HepG2 (cell line): ENCODE results near the gene COL27A1. TPM values are rescaled to one million over a fixed set of nuclear protein-coding genes. Genes with fewer than 3 reads are reported as not detected.

Source experiments
- ATAC-seq: fragments of 200-7000 bp; cut with Tn5 transposase; 3 replicates; pipeline ENCODE4 v1.9.1; 2020; ENCODE audit warnings: mild to moderate bottlenecking, moderate library complexity
- BruUV-seq: library from RNA; stranded (reverse); fragments of 400-500 nt; replicated peaks from 2 replicates; lab custom pipeline; 2021; lab: Mats Ljungman, UMichigan
- CTCF ChIA-PET: fragments of 300-600 bp; formaldehyde crosslinking; extraction: SDS; loops from one replicate; lab custom pipeline; 2021; ENCODE audit warnings: low total read pairs, inconsistent platforms, low intra/inter-chr PET ratio; lab: Yijun Ruan, JAX
- POLR2A ChIA-PET: fragments of 350-600 bp; sonication (Branson Sonifier 250); formaldehyde crosslinking; loops from one replicate; lab custom pipeline; 2020; ENCODE audit warnings: antibody characterized with exemption, inconsistent platforms; lab: Yijun Ruan, JAX
- DNase-seq: peaks from one replicate; pipeline ENCODE4 v3.0.0-alpha.2; 2015; ENCODE audit warnings: low spot score
- FAIRE-seq: peaks from 3 replicates; lab custom pipeline; 2011; peaks lifted over from hg19 to GRCh38; lab: Jason Lieb, UNC
- H2AFZ ChIP-seq: one replicate; pipeline ENCODE4 v1.6.1; 2011; ENCODE audit warnings: low read length, inconsistent platforms
- H3K27ac ChIP-seq: fragments of 300-600 bp; 3 replicates; pipeline ENCODE4 v1.8.0; 2011; ENCODE audit warnings: mixed run types, mild to moderate bottlenecking, mixed read lengths, low read length, inconsistent platforms; ENCODE audit not compliant: insufficient read depth; ENCODE audit errors: extremely low read length
- H3K27me3 ChIP-seq, 2 experiments: fragments of 200-600 bp in 1 of 2; 2 replicates in 1 of 2; 3 replicates in 1 of 2; pipeline versions ENCODE4 v1.6.0 to v1.8.0; 2011; ENCODE audit warnings: low read length in 2 of 2, mild to moderate bottlenecking in 2 of 2, moderate library complexity in 2 of 2, inconsistent platforms in 1 of 2; ENCODE audit not compliant: insufficient read depth in 2 of 2, control insufficient read depth in 1 of 2
- H3K36me3 ChIP-seq, 2 experiments: fragments of 200-600 bp in 1 of 2; replicated peaks in 1 of 2; 2 replicates in 1 of 2; 3 replicates in 1 of 2; pipeline versions ENCODE4 v1.5.1 to v1.8.0; 2011; ENCODE audit warnings: low read length in 2 of 2, inconsistent platforms in 1 of 2; ENCODE audit not compliant: insufficient read depth in 2 of 2, control insufficient read depth in 1 of 2
- H3K4me1 ChIP-seq: 2 replicates; pipeline ENCODE4 v1.5.1; 2012; ENCODE audit warnings: low read length, inconsistent platforms; ENCODE audit not compliant: insufficient read depth
- H3K4me2 ChIP-seq: 2 replicates; pipeline ENCODE4 v1.6.0; 2011; ENCODE audit warnings: low read depth, low read length, inconsistent platforms
- H3K4me3 ChIP-seq, 3 experiments: fragments of 200-600 bp in 1 of 3; sonication (generic), shearing (Covaris generic) in 1 of 3; replicated peaks in 1 of 3; 2 replicates each; pipeline ENCODE4 v1.5.1; 2011 to 2016; ENCODE audit warnings: low read length in 3 of 3, inconsistent platforms in 2 of 3, low read depth in 2 of 3, mild to moderate bottlenecking in 2 of 3, control low read depth in 1 of 3, mixed read lengths in 1 of 3; ENCODE audit not compliant: insufficient read depth in 1 of 3
- H3K79me2 ChIP-seq: one replicate; pipeline ENCODE4 v1.6.1; 2011; ENCODE audit warnings: low read length, inconsistent platforms; ENCODE audit not compliant: insufficient read depth
- H3K9ac ChIP-seq: 2 replicates; pipeline ENCODE4 v1.6.0; 2011; ENCODE audit warnings: mild to moderate bottlenecking, low read depth, low read length, inconsistent platforms; ENCODE audit not compliant: insufficient read depth
- H3K9me3 ChIP-seq: 2 replicates; pipeline ENCODE4 v1.5.1; 2012; ENCODE audit warnings: mild to moderate bottlenecking, low read length
- H4K20me1 ChIP-seq: 2 replicates; pipeline ENCODE4 v1.6.0; 2011; ENCODE audit warnings: inconsistent platforms, mild to moderate bottlenecking, low read length, moderate library complexity; ENCODE audit not compliant: insufficient read depth
- CENPBD1 ChIP-seq: sonication (generic); formaldehyde crosslinking; IDR thresholded peaks from 2 replicates; pipeline ENCODE4 v1.8.0; 2022; ENCODE audit warnings: missing genetic modification reagents, low read depth, mild to moderate bottlenecking, borderline replicate concordance
- FOXO4 ChIP-seq: sonication (generic); formaldehyde crosslinking; conservative IDR thresholded peaks from 2 replicates; pipeline ENCODE4 v1.8.1; 2023; ENCODE audit warnings: missing genetic modification reagents
- HOXA9 ChIP-seq: sonication (generic); formaldehyde crosslinking; IDR thresholded peaks from 2 replicates; pipeline ENCODE4 v1.8.1; 2022; ENCODE audit warnings: missing genetic modification reagents, mild to moderate bottlenecking, moderate library complexity, borderline replicate concordance
- MATR3 ChIP-seq: sonication (generic); formaldehyde crosslinking; IDR thresholded peaks from 2 replicates; pipeline ENCODE4 v1.4.0; 2020; ENCODE audit warnings: missing genetic modification reagents
- MEIS1 ChIP-seq: sonication (generic); formaldehyde crosslinking; IDR thresholded peaks from 2 replicates; pipeline ENCODE4 v1.9.0; 2021; ENCODE audit warnings: mild to moderate bottlenecking, missing genetic modification reagents, moderate library complexity, borderline replicate concordance
- SATB2 ChIP-seq: sonication (generic); formaldehyde crosslinking; IDR thresholded peaks from 2 replicates; pipeline ENCODE4 v1.5.0; 2020; ENCODE audit warnings: missing genetic modification reagents
- ZBTB40 ChIP-seq, 2 experiments: fragments of 450-650 bp in 1 of 2; sonication (generic) in 1 of 2; formaldehyde crosslinking in 1 of 2; IDR thresholded peaks; 2 replicates each; pipeline versions ENCODE4 v1.6.1 to v1.8.0; 2016 to 2022; ENCODE audit warnings: antibody characterized with exemption in 1 of 2, mild to moderate bottlenecking in 1 of 2, missing genetic modification reagents in 1 of 2
- ZNF10 ChIP-seq: sonication (generic); formaldehyde crosslinking; IDR thresholded peaks from 2 replicates; pipeline ENCODE4 v1.4.0; 2020; ENCODE audit warnings: mild to moderate bottlenecking, low read depth, missing genetic modification reagents, borderline replicate concordance
- ZNF3 ChIP-seq: IDR thresholded peaks from 2 replicates; pipeline ENCODE4 v1.7.0; 2017; ENCODE audit warnings: inconsistent platforms
- ZNF44 ChIP-seq: sonication (generic); formaldehyde crosslinking; IDR thresholded peaks from 2 replicates; pipeline ENCODE4 v1.5.1; 2020; ENCODE audit warnings: mild to moderate bottlenecking, missing genetic modification reagents
- ZNF841 ChIP-seq: sonication (generic); formaldehyde crosslinking; IDR thresholded peaks from 2 replicates; pipeline ENCODE4 v1.8.1; 2023; ENCODE audit warnings: missing genetic modification reagents, borderline replicate concordance
- WGBS: methylation state at CpG from one replicate; pipeline ENCODE4 v1.1.6; 2017; ENCODE audit warnings: low lambda C conversion rate; 5-methylcytosine and 5-hydroxymethylcytosine counted together
- in situ Hi-C: cut with HindIII; loops from 2 replicates; pipeline ENCODE4 v1.10.0; 2017; ENCODE audit warnings: low pct_unique_long_range_greater_than_20kb; ENCODE audit not compliant: extremely low pct_ligation_motif_present
- intact Hi-C: fragments of 100-400 bp; cut with micrococcal nuclease; formaldehyde crosslinking; loops from one replicate; pipeline ENCODE4 v1.10.0; 2022; ENCODE audit not compliant: unreplicated experiment
- polyA plus RNA-seq, 8 experiments: library from polyadenylated mRNA; depleted of rRNA in 3 of 8; stranded (reverse) in 7 of 8; unstranded in 1 of 8; fragments of >200 nt; fragmentation: Illumina TruSeq in 4 of 8; extraction: Trizol in 4 of 8; gene quantifications; 2 replicates each; pipeline versions ENCODE4 v1.2.1 to v1.2.3, GENCODE V29; 2011 to 2016; ENCODE audit warnings: low read depth in 4 of 8, missing spikeins in 1 of 8, mixed read lengths in 1 of 8; ENCODE audit not compliant: insufficient read depth in 1 of 8
- total RNA-seq, 5 experiments: library from RNA; depleted of rRNA; stranded (reverse); fragments of >200 nt; fragmentation: Illumina TruSeq; extraction: Trizol; gene quantifications; 2 replicates each; pipeline ENCODE4 v1.2.3, GENCODE V29; 2016; ENCODE audit warnings: low read depth in 1 of 5

Gene COL27A1
- total and polyA plus RNA-seq, 2 of the 13 experiments (the other 11 are each of a cell fraction or from before 2014, with no cell fraction given), result 71.3 to 89.1 TPM

- FAIRE-seq (no peak), DNase-seq (no peak), ATAC-seq (no peak)
- Histone ChIP-seq H3K9me3 (no peaks in the 10 kb centered on the region), H4K20me1 (no peaks in the 10 kb centered on the region), H3K4me1 (peaks cover 71% of the 10 kb centered on the region), H3K4me2 (no peak overlapping the region), H2AFZ (no peak overlapping the region), H3K4me3 (no peak overlapping the region), H3K9ac (no peak overlapping the region), H3K79me2 (no peaks in the 10 kb centered on the region), H3K27ac (no peak overlapping the region), H3K27me3 (no peaks in the 10 kb centered on the region), H3K36me3 (no peaks in the 10 kb centered on the region)
- in situ Hi-C loops, result loop anchor here (5.0 kb wide), 1 partner anchor 36 kb away; no protein-coding TSS in a partner anchor
- ChIA-PET POLR2A (interaction anchor here (1.3 to 6.5 kb wide), 3 partner anchors 10 to 35 kb away, joined by 6 to 63 read pairs (median 15); partner anchors contain the start of gene COL27A1), CTCF (no interaction called here)
- BruUV-seq, result no TSS peak
- WGBS, result 79% methylated on average over 5 of the region's 5 CpGs
- intact Hi-C loops, result loop anchor here (5.0 kb wide), 1 partner anchor 706 kb away; no protein-coding TSS in a partner anchor
- TF ChIP-seq ZBTB40 (IDR thresholded peaks at IDR 0.05) (no peak), ZBTB40 (CRISPR knock-in tag; IDR thresholded peaks at IDR 0.05) (no peak), ZNF841 (no peak), CENPBD1 (CRISPR knock-in tag) (no peak), HOXA9 (CRISPR knock-in tag) (no peak), SATB2 (no peak), ZNF44 (CRISPR knock-in tag) (no peak), MATR3 (no peak), FOXO4 (CRISPR knock-in tag) (no peak), MEIS1 (no peak), ZNF3 (CRISPR knock-in tag) (no peak), ZNF10 (no peak)
Observed at GRCh38 chr9:114143234-114143633, 12.1 kb upstream of the COL27A1 start.
